ENCODE data around the gene GSTA3.
"Not testable (repeated sequence)": the region's sequence is repeated elsewhere in the genome, so short reads cannot be mapped to it uniquely, and the experiment has no call there.

The GSTA3 gene

GRCh38 chr6:52910091-52910490 is 593 bp upstream of the GSTA3 start:
- no peak for FAIRE-seq

- no peak for FAIRE-seq
These were observed 367 bp downstream of the GSTA3 start for GRCh38 chr6:52909131-52909530.

DNA sequence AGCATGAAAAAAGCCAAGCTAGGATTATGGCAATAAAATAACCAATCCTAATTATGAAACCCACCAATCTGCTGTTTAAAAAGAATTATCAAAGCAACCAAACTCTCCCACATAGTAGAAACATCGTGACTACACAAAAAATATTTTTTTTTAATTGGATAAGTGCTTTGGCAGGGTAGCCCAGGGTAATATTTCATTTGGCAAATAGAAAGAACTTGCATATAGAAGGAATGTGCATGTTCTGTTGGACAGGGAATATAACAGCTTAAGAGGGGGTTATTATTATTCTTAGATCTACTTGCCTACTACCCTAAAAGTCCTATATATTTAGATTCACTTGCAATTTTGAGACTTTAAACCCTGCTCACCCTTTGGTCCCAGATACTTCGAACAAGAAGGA is 972 bp downstream of the GSTA3 start:
- no peak for FAIRE-seq

DNA sequence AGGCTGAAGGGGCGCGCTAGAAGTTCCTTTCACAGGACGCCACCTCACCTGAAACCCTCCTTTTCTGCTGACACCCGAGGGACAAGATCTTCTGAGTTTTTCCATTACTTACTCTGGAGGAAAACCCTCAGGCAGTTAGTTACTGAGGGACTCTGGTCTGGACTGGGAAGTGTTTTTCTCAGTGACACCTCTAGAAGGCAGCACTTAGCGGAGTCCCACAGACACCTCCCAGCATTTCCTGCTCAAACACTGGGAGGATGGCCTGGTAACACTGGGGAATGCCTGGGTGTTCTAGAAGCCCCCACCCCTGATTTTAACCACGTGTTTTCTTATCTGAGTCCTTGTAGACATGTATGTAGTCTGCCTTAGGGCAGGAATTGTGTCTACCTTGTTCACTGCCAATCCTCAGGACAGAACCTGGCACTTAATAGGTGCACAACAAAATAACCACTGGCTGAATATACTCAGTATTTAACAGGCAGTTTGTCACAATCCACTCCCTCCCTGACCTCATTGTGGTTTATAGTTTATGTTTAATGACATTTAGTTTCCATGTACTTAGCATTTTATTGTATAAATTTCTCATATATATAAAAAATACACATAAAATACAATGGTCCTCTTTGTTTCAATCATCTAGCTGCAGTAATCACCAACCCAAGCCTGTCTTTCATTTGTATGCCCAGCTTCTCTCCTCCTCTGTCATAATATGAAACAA is 4.8 kb downstream of the GSTA3 start:
- FAIRE-seq, result no peak

DNA sequence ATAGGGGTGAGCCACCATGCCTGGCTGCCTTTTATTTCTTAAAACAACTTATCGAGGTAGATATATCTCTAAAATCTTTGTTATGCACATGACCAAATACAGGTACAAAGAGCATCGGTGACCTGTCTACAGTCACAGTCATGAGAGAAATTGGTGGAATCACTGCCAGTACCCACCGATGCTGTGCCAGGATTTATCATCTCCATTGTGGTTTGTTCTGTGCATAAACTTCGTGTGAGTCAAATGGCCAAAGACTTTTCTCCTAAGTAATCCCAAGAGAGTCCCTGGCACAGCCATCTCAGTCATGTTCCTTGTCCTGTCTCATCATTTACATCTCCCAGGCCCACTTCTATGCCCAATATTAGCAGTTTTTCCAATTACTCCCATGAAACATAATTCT is 9.0 kb downstream of the GSTA3 start:
- FAIRE-seq, result no peak

DNA sequence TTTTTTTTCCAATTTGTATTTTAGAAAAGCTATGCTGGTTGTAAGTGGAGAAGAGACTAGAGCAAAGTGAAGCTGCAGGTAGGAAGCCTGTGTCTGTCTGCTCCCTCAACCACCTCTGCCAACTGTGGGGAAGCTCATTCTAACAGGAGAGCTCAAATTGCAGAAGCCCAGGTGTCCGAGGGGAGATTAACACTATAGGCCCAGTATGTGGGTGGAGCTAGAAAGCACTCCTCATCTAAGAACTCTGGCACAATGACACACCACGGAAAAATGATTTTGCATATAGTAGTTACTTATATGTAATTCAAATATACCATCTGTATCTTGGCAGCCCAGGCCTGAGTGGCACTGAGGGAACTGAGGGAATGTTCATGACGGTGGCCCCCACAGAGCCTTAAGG is 13.7 kb downstream of the GSTA3 start:
- not testable (repeated sequence) for FAIRE-seq

- no peak for FAIRE-seq
These were observed 15.2 kb downstream of the GSTA3 start for GRCh38 chr6:52894285-52894684.

DNA sequence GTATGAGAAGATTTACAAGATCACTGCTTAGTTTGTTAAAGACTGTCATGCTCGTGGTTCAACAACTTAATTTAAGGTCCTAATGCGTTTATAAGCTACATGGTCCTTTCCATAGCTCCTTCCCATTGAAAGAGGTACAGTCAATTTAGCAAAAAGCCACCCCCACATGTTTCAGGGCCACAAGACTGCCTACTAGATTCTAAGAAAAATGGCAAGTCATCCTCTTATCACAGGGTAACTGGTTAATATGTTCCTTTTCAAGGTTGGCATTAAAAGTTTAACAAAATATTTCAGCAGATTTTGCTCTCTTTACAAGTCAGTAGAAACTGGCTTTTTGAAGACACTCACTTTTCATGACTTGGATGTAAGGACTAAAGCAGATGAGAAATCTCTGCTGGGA is 15.7 kb downstream of the GSTA3 start:
- FAIRE-seq, result no peak

- FAIRE-seq, result no peak
These were observed 16.3 kb downstream of the GSTA3 start for GRCh38 chr6:52893221-52893620.

- FAIRE-seq, result no peak
These were observed 19.5 kb downstream of the GSTA3 start for GRCh38 chr6:52890018-52890417.

DNA sequence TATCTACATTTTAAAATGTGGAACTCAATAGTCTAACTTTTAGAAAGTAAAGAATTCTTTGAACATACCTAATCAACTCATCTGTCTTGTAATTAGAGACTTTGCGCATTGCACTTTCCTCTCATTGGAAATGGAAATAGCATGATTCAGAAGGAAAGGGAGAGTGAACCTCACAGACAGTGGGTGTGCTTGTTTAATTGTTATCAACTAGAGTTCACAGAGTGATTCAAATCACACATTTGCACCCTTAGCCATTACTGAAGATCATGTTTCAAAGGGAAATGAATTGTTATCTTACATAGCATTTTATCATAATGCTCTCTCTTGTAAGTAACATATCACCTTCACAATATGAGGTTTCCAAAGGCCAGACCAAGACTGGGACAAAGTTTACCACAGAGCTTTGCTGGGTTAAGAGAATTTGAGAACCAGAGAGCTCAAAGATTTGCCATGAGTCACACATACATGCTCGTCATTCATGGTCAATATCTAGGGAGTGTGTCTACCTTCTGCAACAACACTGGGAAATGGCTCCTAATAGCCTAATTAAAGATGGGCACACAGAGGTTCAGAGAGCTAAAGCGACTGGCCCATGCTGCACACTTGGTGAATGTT is 21.5 kb downstream of the GSTA3 start:
- FAIRE-seq, result no peak

DNA sequence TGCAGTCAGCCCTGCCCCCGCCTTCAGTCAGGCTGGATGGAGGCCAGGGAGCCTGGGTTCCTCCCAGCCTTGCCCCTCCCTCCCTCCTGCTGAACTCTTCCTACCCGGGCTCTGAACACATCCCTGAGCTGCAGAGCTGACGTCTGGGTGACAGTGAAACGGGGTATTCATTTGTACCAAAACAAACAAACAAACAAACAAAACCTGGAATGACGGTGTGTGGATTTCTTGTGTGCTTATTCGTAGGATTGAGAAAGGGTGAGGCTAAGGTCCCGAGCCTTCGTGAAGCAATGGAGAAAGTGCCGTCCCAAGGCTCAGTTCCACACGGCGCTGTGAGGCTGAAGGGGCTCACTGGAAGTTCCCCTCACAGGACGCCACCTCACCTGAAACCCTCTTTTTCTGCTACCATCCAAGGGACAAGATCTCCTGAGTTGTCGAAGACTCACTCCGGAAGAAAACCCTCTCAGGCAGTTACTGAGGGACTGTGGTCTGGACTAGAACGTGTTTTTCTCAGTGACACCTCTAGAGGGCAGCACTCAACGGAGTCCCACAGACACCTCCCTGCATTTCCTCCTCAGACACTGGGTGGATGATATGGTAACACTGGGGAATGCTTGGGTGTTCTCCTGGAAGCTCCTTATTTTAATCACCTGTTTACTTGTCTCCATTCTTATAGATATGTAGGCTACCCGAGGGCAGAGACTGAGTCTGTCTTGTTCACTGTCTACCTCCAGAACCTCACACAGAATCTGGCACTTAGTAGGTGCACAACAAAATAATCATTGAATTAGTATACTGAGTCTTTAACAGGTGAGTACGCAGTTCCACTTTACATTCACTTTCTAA is 27.3 kb downstream of the GSTA3 start:
- FAIRE-seq, result no peak

- FAIRE-seq, result no peak
These were observed 27.9 kb downstream of the GSTA3 start for GRCh38 chr6:52881662-52881995.

DNA sequence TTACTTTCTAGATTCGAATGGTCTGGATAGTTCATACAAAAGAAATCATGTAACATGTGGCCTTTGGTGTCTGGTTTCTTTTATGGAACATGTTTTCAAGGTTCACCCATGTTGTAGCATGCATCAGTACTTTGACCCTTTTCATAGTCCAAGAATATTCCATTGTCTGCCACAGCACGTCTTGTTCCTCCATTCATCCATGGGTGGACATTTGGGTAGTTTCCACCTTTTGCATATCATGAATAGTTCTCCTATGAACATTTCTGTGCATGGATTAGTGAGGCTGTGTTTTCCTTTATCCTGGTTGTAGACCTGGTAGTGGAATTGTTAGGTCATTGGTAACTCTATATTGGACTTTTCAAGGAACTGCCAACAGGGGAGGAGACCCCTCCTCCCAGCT is 31.7 kb downstream of the GSTA3 start:
- no peak for FAIRE-seq

DNA sequence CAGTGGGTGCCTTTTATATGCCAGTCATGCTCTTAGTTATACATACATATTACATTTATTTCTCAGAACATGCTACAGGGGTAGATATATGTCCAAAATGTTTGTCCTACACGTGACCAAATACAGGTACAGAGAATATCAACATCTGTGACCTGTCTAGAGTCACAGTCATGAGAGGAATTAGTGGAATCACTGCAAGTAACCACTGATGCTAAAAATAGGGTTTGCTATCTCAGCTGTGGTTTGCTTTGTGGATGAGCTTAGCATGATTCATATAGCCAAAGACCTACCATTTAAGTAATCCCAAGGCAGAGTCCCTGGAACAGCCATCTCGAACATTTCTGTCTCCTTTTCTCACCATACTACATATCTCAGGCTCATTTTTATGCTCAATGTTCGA is 32.3 kb downstream of the GSTA3 start:
- FAIRE-seq, result no peak

GRCh38 chr6:52876056-52876787 is 33.3 kb downstream of the GSTA3 start:
- no peak for FAIRE-seq

DNA sequence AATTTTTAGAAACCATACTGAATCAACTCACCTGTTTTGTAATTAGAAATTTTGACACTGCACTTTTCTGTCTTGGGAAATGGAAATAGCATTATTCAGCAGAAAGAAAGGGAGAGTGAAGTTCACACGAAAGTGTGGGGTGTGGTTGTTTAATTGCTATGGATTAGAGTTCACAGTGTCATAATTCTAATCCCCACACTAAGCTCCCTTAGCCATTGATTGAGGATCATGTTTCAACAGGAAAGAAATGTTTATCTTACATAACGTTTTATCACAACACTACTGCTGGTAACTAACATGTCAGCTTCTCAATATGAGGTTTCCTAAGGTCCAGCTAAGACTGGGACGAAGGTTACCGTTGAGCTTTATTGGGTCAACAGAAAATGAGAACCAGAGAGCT is 37.5 kb downstream of the GSTA3 start:
- no peak for FAIRE-seq

DNA sequence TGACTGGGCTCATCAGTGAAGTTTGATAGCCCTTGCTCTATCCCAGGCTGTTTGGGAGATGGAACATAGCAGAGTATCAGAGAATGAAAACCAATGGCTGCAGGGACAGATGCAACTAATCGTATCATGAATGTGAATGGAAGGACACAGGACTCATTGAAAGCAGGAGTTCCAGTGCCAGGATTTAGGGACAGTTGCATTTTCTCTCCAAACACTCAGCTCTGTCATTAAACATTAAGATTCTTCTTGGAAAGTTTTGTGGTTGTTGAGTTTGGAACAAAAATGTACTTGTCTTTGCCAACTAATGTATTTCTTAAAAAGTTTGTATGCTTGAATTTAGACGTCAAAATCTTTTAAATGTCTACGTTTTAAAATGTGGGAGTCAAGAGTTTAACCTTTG is 37.9 kb downstream of the GSTA3 start:
- FAIRE-seq, result no peak

DNA sequence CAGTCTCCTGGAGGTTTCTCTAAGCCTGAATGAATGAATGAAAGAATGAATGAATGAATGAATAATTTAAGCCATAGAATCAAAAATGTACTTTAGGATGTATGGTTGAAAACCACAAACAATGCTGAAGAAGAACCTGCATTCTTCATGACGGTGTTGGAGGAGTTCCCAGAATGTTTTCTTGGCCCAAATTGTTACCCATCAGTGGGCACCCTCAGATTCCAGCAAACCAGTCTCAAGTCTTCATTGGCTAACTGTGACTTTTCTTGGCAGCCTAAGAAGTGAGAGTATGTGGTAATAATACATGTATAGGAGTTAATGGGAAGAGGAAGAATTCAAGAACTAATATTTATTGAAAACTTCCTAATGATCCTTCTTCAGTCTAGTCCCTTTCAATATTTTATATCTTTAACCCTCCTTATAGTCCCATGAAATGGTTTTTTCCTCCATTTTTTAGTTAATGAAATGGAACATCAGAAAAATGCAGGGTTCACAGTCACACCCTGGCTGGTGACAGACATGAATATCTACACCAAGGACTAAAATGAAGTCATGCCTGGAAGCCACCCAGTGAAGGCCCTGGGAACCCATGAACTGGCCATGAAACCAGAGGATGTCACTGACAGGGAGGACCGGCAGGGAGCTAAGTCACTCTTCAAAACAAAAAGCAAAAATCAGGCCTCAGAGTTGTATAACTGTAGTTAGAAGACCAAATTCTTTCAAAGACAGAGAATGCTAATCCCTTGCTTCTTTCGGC is 39.0 kb downstream of the GSTA3 start:
- FAIRE-seq, result not testable (repeated sequence)

DNA sequence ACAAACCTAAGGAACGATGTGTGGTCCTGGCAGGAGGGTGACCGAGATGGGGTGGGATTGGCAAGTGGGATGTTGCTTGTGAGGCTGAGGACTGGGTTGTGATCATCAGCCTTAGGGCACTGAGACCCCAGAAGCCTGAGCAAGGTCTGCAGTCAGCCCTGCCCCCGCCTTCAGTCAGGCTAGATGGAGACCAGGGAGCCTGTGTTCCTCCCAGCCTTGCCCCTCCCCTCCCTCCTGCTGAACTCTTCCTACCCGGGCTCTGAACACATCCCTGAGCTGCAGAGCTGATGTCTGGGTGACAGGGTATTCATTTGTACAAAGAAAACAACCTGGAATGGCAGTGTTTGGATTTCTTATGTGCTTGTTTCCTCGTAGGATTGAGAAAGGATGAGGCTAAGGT is 40.6 kb downstream of the GSTA3 start:
- not testable (repeated sequence) for FAIRE-seq

GRCh38 chr6:52868240-52868639 is 41.3 kb downstream of the GSTA3 start:
- no peak for FAIRE-seq

GRCh38 chr6:52861151-52861550 is 48.3 kb downstream of the GSTA3 start:
- not testable (repeated sequence) for FAIRE-seq

DNA sequence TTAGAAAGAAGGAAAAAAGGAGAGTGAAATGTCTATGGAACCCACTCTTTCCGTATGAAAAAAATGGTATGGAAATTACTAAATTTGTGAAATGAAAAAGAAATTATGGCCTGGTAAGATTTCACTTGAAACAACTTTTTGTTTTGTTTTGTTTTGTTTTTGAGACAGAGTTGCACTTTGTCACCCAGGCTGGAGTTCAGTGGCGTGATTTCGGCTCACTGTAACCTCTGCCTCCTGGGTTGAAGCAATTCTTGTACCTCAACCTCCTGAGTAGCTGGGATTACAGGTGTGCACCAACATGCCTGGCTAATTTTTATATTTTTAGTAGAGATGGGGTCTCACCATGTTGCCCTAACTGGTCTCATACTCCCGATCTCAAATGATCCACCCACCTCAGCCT is 51.1 kb downstream of the GSTA3 start:
- FAIRE-seq, result no peak

All from colon (tissue), 2 donors.